K562 (cell line): ENCODE measurements around the gene GLI1. TPM values are rescaled to one million over a fixed set of nuclear protein-coding genes. Genes with fewer than 3 reads are reported as not detected.

Experiments
- ARNT ChIP-seq, 2 experiments: fragments of 450-650 bp; IDR thresholded peaks; 2 replicates each; pipeline ENCODE4 v1.6.1; 2016; ENCODE audit warnings: mild to moderate bottlenecking in 1 of 2
- ATF1 ChIP-seq, 2 experiments: fragments of 450-650 bp in 1 of 2; IDR thresholded peaks; 2 replicates each; pipeline ENCODE4 v1.6.1; 2016; ENCODE audit warnings: missing compliant biosample characterization in 1 of 2, missing genetic modification characterization in 1 of 2
- CTCFL ChIP-seq: IDR thresholded peaks from 2 replicates; pipeline ENCODE4 v1.6.1; 2011; ENCODE audit warnings: borderline replicate concordance, low read depth, mild to moderate bottlenecking, moderate library complexity, low read length; ENCODE audit not compliant: insufficient read depth, poor library complexity, severe bottlenecking
- DACH1 ChIP-seq: fragments of 450-650 bp; IDR thresholded peaks from 2 replicates; pipeline ENCODE4 v1.6.1; 2018; ENCODE audit not compliant: partially characterized antibody
- DNMT1 ChIP-seq: fragments of 450-650 bp; IDR thresholded peaks from 2 replicates; pipeline ENCODE4 v1.6.1; 2016; ENCODE audit warnings: antibody characterized with exemption, mild to moderate bottlenecking
- FOXA1 ChIP-seq: fragments of 450-650 bp; IDR thresholded peaks from 2 replicates; pipeline ENCODE4 v1.6.1; 2016; ENCODE audit warnings: mild to moderate bottlenecking, borderline replicate concordance
- HDGF ChIP-seq: fragments of 450-650 bp; IDR thresholded peaks from 2 replicates; pipeline ENCODE4 v1.6.1; 2016
- KLF1 ChIP-seq: fragments of 450-650 bp; IDR thresholded peaks from 2 replicates; pipeline ENCODE4 v1.6.1; 2016; ENCODE audit warnings: missing genetic modification characterization, missing compliant biosample characterization
- MAFG ChIP-seq: fragments of 450-650 bp; conservative IDR thresholded peaks from 2 replicates; pipeline ENCODE4 v1.6.1; 2016; ENCODE audit warnings: missing genetic modification characterization, missing compliant biosample characterization
- NR2F6 ChIP-seq: fragments of 450-650 bp; formaldehyde crosslinking; IDR thresholded peaks from 2 replicates; pipeline ENCODE4 v1.4.0; 2020; ENCODE audit warnings: mild to moderate bottlenecking
- NRF1 ChIP-seq, 2 experiments: fragments of 450-650 bp; IDR thresholded peaks in 1 of 2; conservative IDR thresholded peaks in 1 of 2; 2 replicates each; pipeline ENCODE4 v1.6.1; 2014; ENCODE audit warnings: mild to moderate bottlenecking in 2 of 2
- SMAD4 ChIP-seq: fragments of 250-450 bp; sonication (Bioruptor Pico); conservative IDR thresholded peaks from 2 replicates; pipeline ENCODE4 v1.8.0; 2021; ENCODE audit warnings: inconsistent platforms, mild to moderate bottlenecking, moderate library complexity
- SMARCA5 ChIP-seq: fragments of 450-650 bp; IDR thresholded peaks from 2 replicates; pipeline ENCODE4 v1.6.1; 2016
- STAG1 ChIP-seq: sonication (generic); formaldehyde crosslinking; IDR thresholded peaks from 2 replicates; pipeline ENCODE4 v1.5.0; 2020; ENCODE audit warnings: missing genetic modification reagents, borderline replicate concordance
- TFAP4 ChIP-seq: sonication (generic); formaldehyde crosslinking; IDR thresholded peaks from 2 replicates; pipeline ENCODE4 v1.8.0; 2022; ENCODE audit warnings: missing genetic modification reagents, mild to moderate bottlenecking, moderate library complexity, borderline replicate concordance
- TRIM24 ChIP-seq, 2 experiments: fragments of 450-650 bp; IDR thresholded peaks; 2 replicates each; pipeline ENCODE4 v1.6.1; 2016
- USF2 ChIP-seq: sonication (generic); formaldehyde crosslinking; IDR thresholded peaks from 2 replicates; pipeline ENCODE4 v1.5.0; 2020; ENCODE audit warnings: missing genetic modification reagents
- ZNF174 ChIP-seq: fragments of 250-450 bp; sonication (Bioruptor Pico); IDR thresholded peaks from 2 replicates; pipeline ENCODE4 v1.4.0; 2020; ENCODE audit warnings: mild to moderate bottlenecking
- ZNF184 ChIP-seq: sonication (generic); formaldehyde crosslinking; IDR thresholded peaks from 2 replicates; pipeline ENCODE4 v1.5.0; 2020; ENCODE audit warnings: missing genetic modification reagents
- ZNF785 ChIP-seq: fragments of 250-450 bp; sonication (Bioruptor Pico); IDR thresholded peaks from 2 replicates; pipeline ENCODE4 v1.4.0; 2020; ENCODE audit warnings: mild to moderate bottlenecking
- polyA plus RNA-seq, 8 experiments: library from polyadenylated mRNA; depleted of rRNA in 4 of 8; stranded (reverse) in 5 of 8; unstranded in 3 of 8; fragments of >200 nt; fragmentation: Nextera tagmentation in 2 of 8; fragmentation: Illumina TruSeq in 1 of 8; extraction: Ambion mirVana in 2 of 8; extraction: Trizol in 1 of 8; gene quantifications; 2 replicates each; pipeline versions ENCODE4 v1.2.1 to v1.2.3, GENCODE V29; 2011 to 2014; ENCODE audit warnings: inconsistent platforms in 1 of 8, missing spikeins in 1 of 8
- total RNA-seq, 7 experiments: library from RNA; depleted of rRNA in 6 of 7; stranded (reverse); fragments of >200 nt in 6 of 7; fragmentation: Illumina TruSeq in 2 of 7; extraction: Trizol in 2 of 7; gene quantifications; 2 replicates each; pipeline versions ENCODE4 v1.2.1 to v1.2.3, GENCODE V29; 2011 to 2021; ENCODE audit warnings: low replicate concordance in 1 of 7
- TF ChIP-seq, protein P1 (sequence below): IDR thresholded peaks from 3 replicates; pipeline ENCODE4 v1.6.1; 2011; ENCODE audit warnings: borderline replicate concordance, mild to moderate bottlenecking, moderate library complexity; ENCODE audit not compliant: insufficient read length; ENCODE audit errors: extremely low read depth
- TF ChIP-seq, protein P2 (sequence below): fragments of 450-650 bp; formaldehyde crosslinking; IDR thresholded peaks from 2 replicates; pipeline ENCODE4 v1.4.0; 2022; ENCODE audit warnings: mild to moderate bottlenecking, moderate library complexity

GLI1 gene
- total and polyA plus RNA-seq, 9 of the 15 experiments (the other 6 are each of a cell fraction or from before 2014, with no cell fraction given) = 0.24 to 3.7 (median 0.61) TPM

GRCh38 chr12:57459055-57459749 lies 383 bp upstream of the GLI1 start (continued):
- TF ChIP-seq USF2 (CRISPR knock-in tag) (no peak), ZNF785 (CRISPR knock-in tag) (no peak), CTCFL (peak; percentile 4), KLF1 (tag) (no peak; the same call in 1 of the 2 replicates), DACH1 (no peak), ZNF174 (no peak), FOXA1 (no peak), STAG1 (CRISPR knock-in tag) (peak; percentile 79; the same call in 1 of the 2 replicates), SMAD4 (CRISPR knock-in tag) (no peak), NR2F6 (no peak), HDGF (no peak), MAFG (tag) (no peak), ATF1 (CRISPR knock-in tag; IDR thresholded peaks at IDR 0.05) (peak; percentile 68), ATF1 (tag; IDR thresholded peaks at IDR 0.05) (peak; percentile 96), SMARCA5 (no peak), TFAP4 (CRISPR knock-in tag) (peak; percentile 81; the same call in 1 of the 2 replicates), NRF1 (conservative IDR thresholded peaks at IDR 0.05 in 1 of 2, IDR thresholded peaks at IDR 0.05 in 1 of 2) (peak; percentile 39 to 46), DNMT1 (no peak), TRIM24 (IDR thresholded peaks at IDR 0.05) (no peak), ZNF184 (CRISPR knock-in tag) (no peak), ARNT (IDR thresholded peaks at IDR 0.05) (0 out of 4 replicates have a peak, but pooled peaks of 1 of the 2 experiments have one; percentile 55)
- TF ChIP-seq, protein P1, sequence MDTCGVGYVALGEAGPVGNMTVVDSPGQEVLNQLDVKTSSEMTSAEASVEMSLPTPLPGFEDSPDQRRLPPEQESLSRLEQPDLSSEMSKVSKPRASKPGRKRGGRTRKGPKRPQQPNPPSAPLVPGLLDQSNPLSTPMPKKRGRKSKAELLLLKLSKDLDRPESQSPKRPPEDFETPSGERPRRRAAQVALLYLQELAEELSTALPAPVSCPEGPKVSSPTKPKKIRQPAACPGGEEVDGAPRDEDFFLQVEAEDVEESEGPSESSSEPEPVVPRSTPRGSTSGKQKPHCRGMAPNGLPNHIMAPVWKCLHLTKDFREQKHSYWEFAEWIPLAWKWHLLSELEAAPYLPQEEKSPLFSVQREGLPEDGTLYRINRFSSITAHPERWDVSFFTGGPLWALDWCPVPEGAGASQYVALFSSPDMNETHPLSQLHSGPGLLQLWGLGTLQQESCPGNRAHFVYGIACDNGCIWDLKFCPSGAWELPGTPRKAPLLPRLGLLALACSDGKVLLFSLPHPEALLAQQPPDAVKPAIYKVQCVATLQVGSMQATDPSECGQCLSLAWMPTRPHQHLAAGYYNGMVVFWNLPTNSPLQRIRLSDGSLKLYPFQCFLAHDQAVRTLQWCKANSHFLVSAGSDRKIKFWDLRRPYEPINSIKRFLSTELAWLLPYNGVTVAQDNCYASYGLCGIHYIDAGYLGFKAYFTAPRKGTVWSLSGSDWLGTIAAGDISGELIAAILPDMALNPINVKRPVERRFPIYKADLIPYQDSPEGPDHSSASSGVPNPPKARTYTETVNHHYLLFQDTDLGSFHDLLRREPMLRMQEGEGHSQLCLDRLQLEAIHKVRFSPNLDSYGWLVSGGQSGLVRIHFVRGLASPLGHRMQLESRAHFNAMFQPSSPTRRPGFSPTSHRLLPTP = no peak
- TF ChIP-seq, protein P2, sequence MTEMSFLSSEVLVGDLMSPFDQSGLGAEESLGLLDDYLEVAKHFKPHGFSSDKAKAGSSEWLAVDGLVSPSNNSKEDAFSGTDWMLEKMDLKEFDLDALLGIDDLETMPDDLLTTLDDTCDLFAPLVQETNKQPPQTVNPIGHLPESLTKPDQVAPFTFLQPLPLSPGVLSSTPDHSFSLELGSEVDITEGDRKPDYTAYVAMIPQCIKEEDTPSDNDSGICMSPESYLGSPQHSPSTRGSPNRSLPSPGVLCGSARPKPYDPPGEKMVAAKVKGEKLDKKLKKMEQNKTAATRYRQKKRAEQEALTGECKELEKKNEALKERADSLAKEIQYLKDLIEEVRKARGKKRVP (CRISPR knock-in tag) = no peak
